AML-193 (cell line): Measurements from ENCODE around the gene HELT.
A peak's percentile ranks its signal among the peaks of the same experiment; 100 is the strongest.
"Not testable (repeated sequence)": the region's sequence is repeated elsewhere in the genome, so short reads cannot be mapped to it uniquely, and the experiment has no call there.

Source experiments
- DNase-seq, 2 experiments: peaks; one replicate each; lab custom pipeline; 2025; lab: John Stamatoyannopoulos, UW

The HELT gene

GRCh38 chr4:185036019-185036418 lies 17.7 kb downstream of the HELT start:
- no peak for DNase-seq

- no peak for DNase-seq
Observed at GRCh38 chr4:185036842-185037241, 18.6 kb downstream of the HELT start.

GRCh38 chr4:185039508-185040273 lies 21.4 kb downstream of the HELT start:
- peak; percentile 84 to 88 for DNase-seq

GRCh38 chr4:185040523-185040922 lies 22.2 kb downstream of the HELT start:
- no peak for DNase-seq

GRCh38 chr4:185050286-185050685 lies 32.0 kb downstream of the HELT start:
- DNase-seq, result not testable (repeated sequence)

- not testable (repeated sequence) for DNase-seq
Observed at GRCh38 chr4:185051283-185051682, 33.0 kb downstream of the HELT start.

GRCh38 chr4:185053746-185054145 lies 35.5 kb downstream of the HELT start:
- DNase-seq, result no peak

GRCh38 chr4:185054272-185054671 lies 36.0 kb downstream of the HELT start:
- DNase-seq, result no peak

GRCh38 chr4:185054886-185055285 lies 36.6 kb downstream of the HELT start:
- DNase-seq, result no peak

- no peak for DNase-seq
Observed at GRCh38 chr4:185061610-185062009, 43.3 kb downstream of the HELT start.

GRCh38 chr4:185062606-185063005 lies 44.3 kb downstream of the HELT start:
- no peak for DNase-seq

GRCh38 chr4:185066179-185066578 lies 47.9 kb downstream of the HELT start:
- DNase-seq, result no peak

- no peak for DNase-seq
Observed at GRCh38 chr4:185068837-185069236, 50.5 kb downstream of the HELT start.
